MCF 10A (cell line): ENCODE data around the gene C1QTNF8. TPM values are rescaled to one million over a fixed set of nuclear protein-coding genes. Genes with fewer than 3 reads are reported as not detected.

Experiments
- BruUV-seq: library from RNA; stranded (reverse); fragments of 400-500 nt; replicated peaks from 2 replicates; lab custom pipeline; 2021; lab: Mats Ljungman, UMichigan
- CTCF ChIA-PET: fragments of 300-600 bp; sonication (Branson Sonifier 250); formaldehyde crosslinking; extraction: SDS; loops from one replicate; lab custom pipeline; 2021; ENCODE audit warnings: antibody characterized with exemption, inconsistent platforms; lab: Yijun Ruan, JAX
- POLR2A ChIA-PET: fragments of 300-600, 350-650 bp; sonication (Branson Sonifier 250); formaldehyde crosslinking; extraction: SDS; loops from one replicate; lab custom pipeline; 2020; ENCODE audit warnings: antibody characterized with exemption, inconsistent platforms; lab: Yijun Ruan, JAX
- DNase-seq: peaks from one replicate; pipeline ENCODE4 v3.0.0-alpha.2; 2018; ENCODE audit not compliant: unreplicated experiment
- H3K27ac Mint-ChIP-seq: one replicate; pipeline ENCODE4 v1.8.0; 2022; ENCODE audit warnings: mild to moderate bottlenecking, low read depth, mixed read lengths; ENCODE audit not compliant: unreplicated experiment
- H3K27me3 Mint-ChIP-seq: one replicate; pipeline ENCODE4 v1.8.0; 2022; ENCODE audit warnings: mixed read lengths; ENCODE audit not compliant: insufficient read depth, unreplicated experiment
- H3K36me3 Mint-ChIP-seq: one replicate; pipeline ENCODE4 v1.8.0; 2022; ENCODE audit warnings: mild to moderate bottlenecking, moderate library complexity, mixed read lengths; ENCODE audit not compliant: insufficient read depth, unreplicated experiment
- H3K4me1 Mint-ChIP-seq: one replicate; pipeline ENCODE4 v1.8.0; 2022; ENCODE audit warnings: mixed read lengths; ENCODE audit not compliant: insufficient read depth, unreplicated experiment
- H3K4me3 Mint-ChIP-seq: one replicate; pipeline ENCODE4 v1.8.0; 2022; ENCODE audit warnings: mild to moderate bottlenecking, moderate library complexity, mixed read lengths; ENCODE audit not compliant: unreplicated experiment
- H3K9me3 Mint-ChIP-seq: one replicate; pipeline ENCODE4 v1.8.0; 2022; ENCODE audit warnings: mixed read lengths; ENCODE audit not compliant: unreplicated experiment
- CTCF ChIP-seq: fragments of 200-600 bp; IDR thresholded peaks from one replicate; pipeline ENCODE4 v1.8.0; 2022; ENCODE audit warnings: antibody characterized with exemption, mild to moderate bottlenecking; ENCODE audit not compliant: unreplicated experiment
- intact Hi-C: fragments of 100-400 bp; cut with micrococcal nuclease; formaldehyde crosslinking; loops from 2 replicates; pipeline ENCODE4 v1.14.1; 2022
- total RNA-seq: library from RNA; stranded (reverse); gene quantifications from 2 replicates; pipeline ENCODE4 v1.2.3, GENCODE V29; 2022

C1QTNF8 gene
- total RNA-seq, 1 experiment from 2014 or later: not detected

GRCh38 chr16:1068451-1068850 lies 27.6 kb downstream of the C1QTNF8 start:
- TF ChIP-seq CTCF: no peak
- ChIA-PET CTCF (interaction anchor here (0.5 to 1.9 kb wide), 3 partner anchors 8 to 935 kb away, joined by 3 to 13 read pairs (median 4); no protein-coding TSS in a partner anchor), POLR2A (interaction anchor here (0.6 kb wide), 1 partner anchor 10 kb away, joined by 3 read pairs; no protein-coding TSS in a partner anchor)
- BruUV-seq: no TSS peak
- no peaks in the 10 kb centered on the region for H3K4me1 Mint-ChIP-seq
- no peak overlapping the region for H3K27ac Mint-ChIP-seq
- intact Hi-C loops: no loop called here
- H3K27me3 Mint-ChIP-seq: peaks cover 48% of the 10 kb centered on the region
- no peak for DNase-seq
- H3K4me3 Mint-ChIP-seq: no peak overlapping the region
- no peaks in the 10 kb centered on the region for H3K9me3 Mint-ChIP-seq
- peaks cover 6% of the 10 kb centered on the region for H3K36me3 Mint-ChIP-seq

DNA sequence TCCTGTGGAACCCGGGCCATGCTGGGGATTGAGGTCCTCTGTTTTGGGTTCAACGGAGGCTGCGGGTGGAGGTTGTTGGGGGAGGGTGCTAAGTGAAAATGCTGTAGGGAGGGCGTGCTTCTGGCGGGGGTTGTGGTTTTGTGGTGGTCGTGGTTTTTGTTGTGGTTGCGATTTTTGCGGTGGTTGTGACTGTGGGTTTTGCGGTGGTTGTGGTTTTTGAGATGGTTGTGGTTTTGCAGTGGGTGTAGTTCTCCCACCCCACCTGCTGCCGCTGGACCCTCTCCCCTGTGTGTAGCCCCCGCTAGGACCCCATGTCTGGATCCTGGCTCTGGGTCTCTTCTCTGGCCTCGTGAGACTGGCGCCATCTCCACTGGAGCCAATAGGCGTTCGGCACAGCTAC lies 28.4 kb downstream of the C1QTNF8 start:
- BruUV-seq: no TSS peak
- POLR2A ChIA-PET: no interaction called here
- Mint-ChIP-seq H3K4me3 (no peak overlapping the region), H3K4me1 (no peaks in the 10 kb centered on the region), H3K27me3 (peaks cover 51% of the 10 kb centered on the region), H3K36me3 (peaks cover 6% of the 10 kb centered on the region), H3K9me3 (no peaks in the 10 kb centered on the region), H3K27ac (no peak overlapping the region)
- no peak for DNase-seq
- TF ChIP-seq CTCF: no peak
- CTCF ChIA-PET: no interaction called here
- intact Hi-C loops: no loop called here

DNA sequence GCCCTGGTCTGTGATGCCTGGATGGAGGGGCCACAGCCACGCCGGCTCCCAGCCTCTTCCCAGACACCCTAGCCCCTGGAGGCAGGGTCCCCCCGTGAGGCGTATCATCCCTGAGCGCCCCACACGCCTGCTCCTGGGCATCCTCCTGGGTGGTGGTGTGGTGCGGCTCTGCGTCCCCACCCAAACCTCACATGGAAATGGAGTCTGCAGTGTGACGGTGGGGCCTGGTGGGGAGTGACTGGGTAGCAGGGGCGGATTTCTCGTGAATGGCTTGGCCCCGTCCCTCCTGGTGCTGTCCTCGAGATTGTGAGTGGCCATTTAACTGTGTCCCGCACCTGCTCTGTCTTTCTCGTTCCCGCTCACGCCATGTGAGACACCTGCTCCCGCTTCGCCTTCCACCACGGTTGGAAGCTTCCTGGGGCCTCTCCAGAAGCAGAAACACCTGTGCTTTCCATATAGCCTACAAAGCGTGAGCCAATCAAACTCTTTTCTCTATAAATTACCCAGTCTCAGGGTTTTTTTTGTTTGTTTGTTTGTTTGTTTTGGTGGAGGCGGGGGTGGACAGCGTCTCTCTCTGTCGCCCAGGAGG lies 29.4 kb downstream of the C1QTNF8 start:
- POLR2A ChIA-PET: no interaction called here
- H3K27me3 Mint-ChIP-seq: peaks cover 51% of the 10 kb centered on the region
- no peak for TF ChIP-seq CTCF
- no peak overlapping the region for H3K27ac Mint-ChIP-seq
- H3K36me3 Mint-ChIP-seq: peaks cover 6% of the 10 kb centered on the region
- no peak for DNase-seq
- no peaks in the 10 kb centered on the region for H3K9me3 Mint-ChIP-seq
- no TSS peak for BruUV-seq
- H3K4me1 Mint-ChIP-seq: no peaks in the 10 kb centered on the region
- intact Hi-C loops: no loop called here
- H3K4me3 Mint-ChIP-seq: no peak overlapping the region
- CTCF ChIA-PET: no interaction called here

GRCh38 chr16:1065469-1066128 lies 30.4 kb downstream of the C1QTNF8 start:
- TF ChIP-seq CTCF: no peak
- Mint-ChIP-seq H3K9me3 (no peaks in the 10 kb centered on the region), H3K27me3 (peaks cover 51% of the 10 kb centered on the region)

More at GRCh38 chr16:1065469-1066128, 30.4 kb downstream of the C1QTNF8 start:
- no peaks in the 10 kb centered on the region for H3K4me1 Mint-ChIP-seq
- no peak overlapping the region for H3K4me3 Mint-ChIP-seq
- DNase-seq: no peak
- POLR2A ChIA-PET: no interaction called here
- intact Hi-C loops: no loop called here
- peaks cover 6% of the 10 kb centered on the region for H3K36me3 Mint-ChIP-seq
- CTCF ChIA-PET: interaction anchor here (0.5 kb wide), 1 partner anchor 351 kb away, joined by 4 read pairs; no protein-coding TSS in a partner anchor
- BruUV-seq: no TSS peak
- H3K27ac Mint-ChIP-seq: no peak overlapping the region
